Trophoblast cell (in vitro differentiated cells and primary cell): Measurements from ENCODE around the gene TP53I3.

Experiments used
- DNase-seq, 2 donors: peaks; one replicate each; pipeline ENCODE4 v3.0.0-alpha.2; 2016
- H2AFZ ChIP-seq: 2 replicates; pipeline ENCODE4 v1.6.1; 2013; ENCODE audit warnings: low read length, moderate library complexity, mild to moderate bottlenecking; ENCODE audit not compliant: insufficient read depth, poor library complexity
- H2AK5ac ChIP-seq: 2 replicates; pipeline ENCODE4 v1.6.1; 2013; ENCODE audit warnings: mild to moderate bottlenecking, low read length
- H2BK120ac ChIP-seq: 2 replicates; pipeline ENCODE4 v1.6.1; 2013; ENCODE audit warnings: low read length, mild to moderate bottlenecking, moderate library complexity; ENCODE audit not compliant: insufficient read depth, poor library complexity
- H2BK12ac ChIP-seq: 2 replicates; pipeline ENCODE4 v1.6.1; 2013; ENCODE audit warnings: mild to moderate bottlenecking, low read length, moderate library complexity
- H2BK5ac ChIP-seq: 2 replicates; pipeline ENCODE4 v1.6.1; 2013; ENCODE audit warnings: low read length, low read depth, moderate library complexity, mild to moderate bottlenecking; ENCODE audit not compliant: poor library complexity
- H3K14ac ChIP-seq: 2 replicates; pipeline ENCODE4 v1.6.1; 2013; ENCODE audit warnings: mild to moderate bottlenecking, low read length
- H3K18ac ChIP-seq: 2 replicates; pipeline ENCODE4 v1.6.1; 2013; ENCODE audit warnings: mild to moderate bottlenecking, low read length
- H3K23ac ChIP-seq: 2 replicates; pipeline ENCODE4 v1.6.1; 2013; ENCODE audit warnings: low read length
- H3K27ac ChIP-seq: 2 replicates; pipeline ENCODE4 v1.5.1; 2013; ENCODE audit warnings: low read depth, mild to moderate bottlenecking, inconsistent platforms, low read length, moderate library complexity
- H3K27me3 ChIP-seq: 2 replicates; pipeline ENCODE4 v1.6.1; 2013; ENCODE audit warnings: inconsistent platforms, mild to moderate bottlenecking, low read length, moderate library complexity; ENCODE audit not compliant: insufficient read depth
- H3K36me3 ChIP-seq, 2 experiments: 1 replicate in 1 of 2; 2 replicates in 1 of 2; pipeline ENCODE4 v1.6.1; 2013; ENCODE audit warnings: low read length in 2 of 2, mild to moderate bottlenecking in 2 of 2, moderate library complexity in 1 of 2; ENCODE audit not compliant: insufficient read depth in 2 of 2, control insufficient read depth in 1 of 2
- H3K4ac ChIP-seq: 2 replicates; pipeline ENCODE4 v1.6.1; 2013; ENCODE audit warnings: low read depth, mild to moderate bottlenecking, low read length, moderate library complexity
- H3K4me1 ChIP-seq, 2 experiments: 1 replicate in 1 of 2; 2 replicates in 1 of 2; pipeline ENCODE4 v1.6.1; 2013; ENCODE audit warnings: low read length in 2 of 2, mild to moderate bottlenecking in 2 of 2, moderate library complexity in 1 of 2; ENCODE audit not compliant: insufficient read depth in 2 of 2, control insufficient read depth in 1 of 2
- H3K4me2 ChIP-seq: 2 replicates; pipeline ENCODE4 v1.6.1; 2013; ENCODE audit warnings: inconsistent platforms, mild to moderate bottlenecking, low read length, moderate library complexity
- H3K4me3 ChIP-seq: 2 replicates; pipeline ENCODE4 v1.5.1; 2013; ENCODE audit warnings: mild to moderate bottlenecking, low read depth, low read length, inconsistent platforms
- H3K79me1 ChIP-seq: one replicate; pipeline ENCODE4 v1.6.1; 2013; ENCODE audit warnings: low read length
- H3K79me2 ChIP-seq: 2 replicates; pipeline ENCODE4 v1.6.1; 2013; ENCODE audit warnings: low read length, mild to moderate bottlenecking; ENCODE audit not compliant: control insufficient read depth, insufficient read depth, poor library complexity
- H3K9ac ChIP-seq: 2 replicates; pipeline ENCODE4 v1.6.1; 2013; ENCODE audit warnings: mild to moderate bottlenecking, low read length
- H3K9me3 ChIP-seq: 2 replicates; pipeline ENCODE4 v1.6.1; 2013; ENCODE audit warnings: low read depth, mild to moderate bottlenecking, control low read depth, inconsistent platforms, low read length; ENCODE audit not compliant: insufficient read depth
- H4K12ac ChIP-seq: 2 replicates; pipeline ENCODE4 v1.6.1; 2013; ENCODE audit warnings: low read depth, mild to moderate bottlenecking, low read length, moderate library complexity
- H4K8ac ChIP-seq: 2 replicates; pipeline ENCODE4 v1.6.1; 2013; ENCODE audit warnings: low read depth, mild to moderate bottlenecking, low read length, moderate library complexity
- H4K91ac ChIP-seq: one replicate; pipeline ENCODE4 v1.6.1; 2013; ENCODE audit warnings: low read depth, mild to moderate bottlenecking, low read length, moderate library complexity
- WGBS: extraction: QIAGEN DNeasy Blood & Tissue Kit; methylation state at CpG from one replicate; pipeline ENCODE4 v1.1.7; 2013; ENCODE audit warnings: missing lambda C conversion rate; ENCODE audit not compliant: insufficient read length, insufficient coverage; ENCODE audit errors: extremely low coverage; 5-methylcytosine and 5-hydroxymethylcytosine counted together

TP53I3 gene

GRCh38 chr2:24076849-24077534, 7.6 kb downstream of the TP53I3 start:
- H3K36me3 ChIP-seq = peaks cover 4 to 17% of the 10 kb centered on the region in 2 experiments
- peak overlapping the region; percentile 51 for H3K18ac ChIP-seq
- H4K8ac ChIP-seq = peak overlapping the region; percentile 86
- peak overlapping the region; percentile 93 for H3K4me2 ChIP-seq
- no peak overlapping the region for H2BK12ac ChIP-seq
- peaks cover 8% of the 10 kb centered on the region for H3K79me1 ChIP-seq
- H3K14ac ChIP-seq = peak overlapping the region; percentile 38
- no peak overlapping the region for H3K23ac ChIP-seq
- H3K27me3 ChIP-seq = no peaks in the 10 kb centered on the region
- peak overlapping the region; percentile 13 for H3K4ac ChIP-seq
- H4K12ac ChIP-seq = peak overlapping the region; percentile 56
- H3K9ac ChIP-seq = peak overlapping the region; percentile 74
- WGBS = no CpG with 5 or more reads among the region's 41 CpGs
- no peaks in the 10 kb centered on the region for H3K9me3 ChIP-seq
- peaks cover 0 to 6% of the 10 kb centered on the region in 2 experiments for H3K4me1 ChIP-seq
- no peak overlapping the region for H2AK5ac ChIP-seq
- H4K91ac ChIP-seq = peak overlapping the region; percentile 65
- peak; percentile 11 to 45 for DNase-seq
- no peak overlapping the region for H2BK120ac ChIP-seq
- peaks cover 3% of the 10 kb centered on the region for H3K79me2 ChIP-seq
- no peak overlapping the region for H2BK5ac ChIP-seq
- peak overlapping the region; percentile 66 for H2AFZ ChIP-seq
- peak overlapping the region; percentile 50 for H3K27ac ChIP-seq
- peak overlapping the region; percentile 79 for H3K4me3 ChIP-seq

- Histone ChIP-seq H3K14ac (peak within 1 kb of the TSS; percentile 43), H3K23ac (no peak within 1 kb of the TSS), H4K8ac (peak within 1 kb of the TSS; percentile 86), H2AK5ac (no peak within 1 kb of the TSS), H3K27me3 (no peaks in the 10 kb centered on the region), H2BK5ac (no peak within 1 kb of the TSS), H4K91ac (peak within 1 kb of the TSS; percentile 67), H3K9me3 (no peaks in the 10 kb centered on the region), H3K36me3 (peaks cover 6 to 15% of the 10 kb centered on the region in 2 experiments), H3K4me2 (peak within 1 kb of the TSS; percentile 93), H3K79me1 (peaks cover 8% of the 10 kb centered on the region), H3K4me1 (peaks cover 0 to 6% of the 10 kb centered on the region in 2 experiments), H3K9ac (peak within 1 kb of the TSS; percentile 81), H3K4me3 (peak within 1 kb of the TSS; percentile 90), H2AFZ (peak within 1 kb of the TSS; percentile 66), H2BK12ac (no peak within 1 kb of the TSS), H3K4ac (peak within 1 kb of the TSS; percentile 11), H3K79me2 (peaks cover 3% of the 10 kb centered on the region), H3K18ac (peak within 1 kb of the TSS; percentile 51), H3K27ac (peak within 1 kb of the TSS; percentile 50), H2BK120ac (no peak within 1 kb of the TSS), H4K12ac (peak within 1 kb of the TSS; percentile 56)
- WGBS = no CpG with 5 or more reads among the region's 64 CpGs
- peak; percentile 99 to 100 for DNase-seq
Measured at GRCh38 chr2:24075915-24076848, 8.5 kb downstream of the TP53I3 start, which contains the start of gene SF3B6. SF3B6 (minus strand) TSS chr2:24076326; CDS start chr2:24076229, 97 bp downstream.

- no peak overlapping the region for H4K91ac ChIP-seq
- H3K9ac ChIP-seq = no peak overlapping the region
- peak in 1 of 2 donors; percentile 14 for DNase-seq
- H2BK5ac ChIP-seq = no peak overlapping the region
- no peak overlapping the region for H2BK120ac ChIP-seq
- H4K12ac ChIP-seq = no peak overlapping the region
- H3K27me3 ChIP-seq = no peaks in the 10 kb centered on the region
- WGBS = no CpG with 5 or more reads among the region's 5 CpGs
- peaks cover 3% of the 10 kb centered on the region for H3K79me2 ChIP-seq
- H3K79me1 ChIP-seq = peaks cover 8% of the 10 kb centered on the region
- H3K4me2 ChIP-seq = peak overlapping the region; percentile 48
- peaks cover 6 to 13% of the 10 kb centered on the region in 2 experiments for H3K36me3 ChIP-seq
- no peak overlapping the region for H3K4me3 ChIP-seq
- H3K14ac ChIP-seq = no peak overlapping the region
- H3K27ac ChIP-seq = no peak overlapping the region
- H2AK5ac ChIP-seq = no peak overlapping the region
- peaks cover 0 to 6% of the 10 kb centered on the region in 2 experiments for H3K4me1 ChIP-seq
- H2BK12ac ChIP-seq = no peak overlapping the region
- no peaks in the 10 kb centered on the region for H3K9me3 ChIP-seq
- no peak overlapping the region for H3K4ac ChIP-seq
- H3K23ac ChIP-seq = no peak overlapping the region
- no peak overlapping the region for H2AFZ ChIP-seq
- H3K18ac ChIP-seq = no peak overlapping the region
- H4K8ac ChIP-seq = no peak overlapping the region
Measured at GRCh38 chr2:24075259-24075658, 9.4 kb downstream of the TP53I3 start.

GRCh38 chr2:24073816-24074215, 10.8 kb downstream of the TP53I3 start:
- Histone ChIP-seq H4K12ac (no peak overlapping the region), H2BK12ac (no peak overlapping the region), H3K79me1 (peaks cover 8% of the 10 kb centered on the region), H3K36me3 (peaks cover 13 to 17% of the 10 kb centered on the region in 2 experiments), H3K79me2 (peaks cover 3% of the 10 kb centered on the region), H2AK5ac (no peak overlapping the region), H3K4me3 (no peak overlapping the region), H3K4me1 (peaks cover 0 to 6% of the 10 kb centered on the region in 2 experiments), H3K4me2 (no peak overlapping the region), H3K23ac (no peak overlapping the region), H3K9ac (no peak overlapping the region), H3K18ac (no peak overlapping the region), H3K14ac (no peak overlapping the region), H3K27ac (no peak overlapping the region), H2BK120ac (no peak overlapping the region), H4K91ac (no peak overlapping the region), H3K9me3 (peaks cover 2% of the 10 kb centered on the region), H2BK5ac (no peak overlapping the region), H3K4ac (peak overlapping the region; percentile 43), H3K27me3 (no peaks in the 10 kb centered on the region), H2AFZ (no peak overlapping the region), H4K8ac (no peak overlapping the region)
- DNase-seq = no peak
- no CpG with 5 or more reads among the region's 6 CpGs for WGBS
